Gastrocnemius medialis (tissue), 4 donors: Measurements from ENCODE around the gene KLK7.

Source experiments
- POLR2A ChIP-seq, 2 donors: fragments of 450-650 bp; IDR thresholded peaks; one replicate each; pipeline ENCODE4 v1.6.1; 2017; ENCODE audit warnings: antibody characterized with exemption in 2 of 2, mild to moderate bottlenecking in 2 of 2, moderate library complexity in 2 of 2
- TF ChIP-seq, protein P1 (sequence below), 5 experiments: fragments of 450-650 bp in 3 of 5; fragments of 200-600 bp in 2 of 5; sonication (generic) in 2 of 5; IDR thresholded peaks in 4 of 5; conservative IDR thresholded peaks in 1 of 5; 1 replicate in 4 of 5; 2 replicates in 1 of 5; pipeline ENCODE4 v1.5.1; 2016 to 2019; ENCODE audit warnings: antibody characterized with exemption in 5 of 5, mild to moderate bottlenecking in 3 of 5, moderate library complexity in 3 of 5

GRCh38 chr19:51018745-51019543 lies 35.2 kb upstream of the KLK7 start:
- TF ChIP-seq, protein P1, sequence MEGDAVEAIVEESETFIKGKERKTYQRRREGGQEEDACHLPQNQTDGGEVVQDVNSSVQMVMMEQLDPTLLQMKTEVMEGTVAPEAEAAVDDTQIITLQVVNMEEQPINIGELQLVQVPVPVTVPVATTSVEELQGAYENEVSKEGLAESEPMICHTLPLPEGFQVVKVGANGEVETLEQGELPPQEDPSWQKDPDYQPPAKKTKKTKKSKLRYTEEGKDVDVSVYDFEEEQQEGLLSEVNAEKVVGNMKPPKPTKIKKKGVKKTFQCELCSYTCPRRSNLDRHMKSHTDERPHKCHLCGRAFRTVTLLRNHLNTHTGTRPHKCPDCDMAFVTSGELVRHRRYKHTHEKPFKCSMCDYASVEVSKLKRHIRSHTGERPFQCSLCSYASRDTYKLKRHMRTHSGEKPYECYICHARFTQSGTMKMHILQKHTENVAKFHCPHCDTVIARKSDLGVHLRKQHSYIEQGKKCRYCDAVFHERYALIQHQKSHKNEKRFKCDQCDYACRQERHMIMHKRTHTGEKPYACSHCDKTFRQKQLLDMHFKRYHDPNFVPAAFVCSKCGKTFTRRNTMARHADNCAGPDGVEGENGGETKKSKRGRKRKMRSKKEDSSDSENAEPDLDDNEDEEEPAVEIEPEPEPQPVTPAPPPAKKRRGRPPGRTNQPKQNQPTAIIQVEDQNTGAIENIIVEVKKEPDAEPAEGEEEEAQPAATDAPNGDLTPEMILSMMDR (IDR thresholded peaks at IDR 0.05 in 4 of 5, conservative IDR thresholded peaks at IDR 0.05 in 1 of 5), result no peak
- no peak for TF ChIP-seq POLR2A (IDR thresholded peaks at IDR 0.05)
